GM12891 (cell line): ENCODE results near the gene ACKR3.

Experiments used
- DNase-seq: peaks from one replicate; pipeline ENCODE4 v3.0.0; 2011; ENCODE audit warnings: low spot score; ENCODE audit not compliant: insufficient read length
- FAIRE-seq: peaks from 2 replicates; lab custom pipeline; 2011; peaks lifted over from hg19 to GRCh38; lab: Jason Lieb, UNC
- PAX5 ChIP-seq: IDR thresholded peaks from 2 replicates; pipeline ENCODE4 v1.6.1; 2011; ENCODE audit warnings: low read length, moderate library complexity, mild to moderate bottlenecking; ENCODE audit not compliant: insufficient read depth, severe bottlenecking
- POLR2A ChIP-seq: IDR thresholded peaks from 2 replicates; pipeline ENCODE4 v1.6.1; 2011; ENCODE audit warnings: low read depth, low read length, control low read depth
- POLR2AphosphoS5 ChIP-seq: IDR thresholded peaks from 2 replicates; pipeline ENCODE4 v1.6.1; 2011; ENCODE audit warnings: low read depth, low read length, control low read depth
- POU2F2 ChIP-seq: IDR thresholded peaks from 2 replicates; pipeline ENCODE4 v1.6.1; 2011; ENCODE audit warnings: low read depth, mild to moderate bottlenecking, control low read depth, low read length, moderate library complexity
- SPI1 ChIP-seq: IDR thresholded peaks from 2 replicates; pipeline ENCODE4 v1.6.1; 2011; ENCODE audit warnings: low read depth, low read length, control low read depth
- TAF1 ChIP-seq: IDR thresholded peaks from 2 replicates; pipeline ENCODE4 v1.6.1; 2011; ENCODE audit warnings: low read depth, low read length, control low read depth

Gene ACKR3

DNA sequence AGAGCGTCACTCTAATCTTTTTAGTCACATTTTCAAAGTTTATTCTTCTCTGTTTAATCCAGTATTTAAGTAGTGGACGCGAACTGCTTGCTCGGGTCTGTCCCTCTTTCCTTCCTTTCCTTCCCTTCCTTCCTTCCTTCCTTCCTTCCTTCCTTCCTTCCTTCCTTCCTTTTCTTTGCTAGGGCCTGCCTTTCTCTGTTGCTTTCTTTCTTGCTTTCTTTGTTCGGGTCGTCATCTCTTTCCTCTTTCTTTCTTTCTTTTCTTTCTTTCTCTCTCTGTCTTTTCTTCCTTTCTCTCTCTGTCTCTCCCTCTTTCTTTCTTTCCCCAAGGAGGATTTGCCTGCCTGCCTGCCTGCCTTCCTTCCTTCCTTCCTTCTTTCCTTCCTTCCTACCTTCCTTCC is 3.0 kb upstream of the ACKR3 start:
- no peak for TF ChIP-seq POLR2AphosphoS5
- TF ChIP-seq SPI1 = no peak
- no peak for TF ChIP-seq PAX5
- TF ChIP-seq POLR2A = no peak
- TF ChIP-seq TAF1 = no peak
- TF ChIP-seq POU2F2 = no peak
- FAIRE-seq = no peak

DNA sequence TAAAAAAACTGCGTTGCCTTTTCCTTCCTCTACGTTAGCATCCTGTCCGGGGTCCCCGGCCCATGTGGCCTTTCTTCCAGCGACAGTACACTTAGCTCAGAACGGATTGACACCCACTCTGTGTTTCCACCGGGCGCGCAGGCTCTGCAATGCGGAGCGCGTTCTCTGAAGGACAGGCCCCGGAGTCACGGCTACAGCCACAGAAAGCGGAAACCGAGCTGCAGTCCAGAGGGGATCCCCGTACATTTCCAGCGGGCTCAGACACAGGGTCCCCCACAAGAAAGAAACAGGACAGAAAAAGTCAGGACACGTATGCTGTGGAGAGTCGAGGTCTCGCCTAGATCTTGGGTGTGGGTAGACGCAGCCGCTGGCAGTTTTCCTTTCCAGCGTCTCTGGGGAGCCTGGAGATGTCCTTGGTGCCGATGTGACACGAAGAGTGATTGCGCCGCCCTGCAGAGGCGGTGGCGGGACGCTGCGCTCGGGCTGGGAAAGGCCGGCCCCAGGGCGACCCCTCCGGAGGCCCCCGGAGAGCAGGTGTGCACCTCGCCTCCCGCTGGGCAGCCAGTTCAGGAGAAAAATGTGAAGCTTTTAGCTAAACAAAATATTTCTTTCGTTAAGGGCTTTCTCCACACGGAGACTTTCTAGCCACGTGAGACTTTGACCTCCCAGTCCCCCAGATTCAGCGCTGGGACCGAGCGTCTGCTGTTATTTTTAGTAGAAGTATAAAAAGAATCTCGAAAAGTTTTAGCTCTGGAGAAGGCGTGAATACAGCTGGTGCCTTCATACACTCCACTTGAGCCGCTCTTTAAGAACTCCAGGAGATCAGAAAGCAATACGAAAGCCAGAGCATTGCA is 1.3 kb upstream of the ACKR3 start:
- TF ChIP-seq POLR2AphosphoS5 (peak; percentile 58; the same call in 1 of the 2 replicates), PAX5 (no peak), TAF1 (0 out of 2 replicates have a peak, but pooled peaks have one; percentile 30), SPI1 (peak; percentile 48), POLR2A (peak; percentile 61), POU2F2 (no peak)
- no peak for DNase-seq
- peak; percentile 92 for FAIRE-seq

More for the DNA sequence above, 3.0 kb upstream of the ACKR3 start:
- DNase-seq = no peak

DNA sequence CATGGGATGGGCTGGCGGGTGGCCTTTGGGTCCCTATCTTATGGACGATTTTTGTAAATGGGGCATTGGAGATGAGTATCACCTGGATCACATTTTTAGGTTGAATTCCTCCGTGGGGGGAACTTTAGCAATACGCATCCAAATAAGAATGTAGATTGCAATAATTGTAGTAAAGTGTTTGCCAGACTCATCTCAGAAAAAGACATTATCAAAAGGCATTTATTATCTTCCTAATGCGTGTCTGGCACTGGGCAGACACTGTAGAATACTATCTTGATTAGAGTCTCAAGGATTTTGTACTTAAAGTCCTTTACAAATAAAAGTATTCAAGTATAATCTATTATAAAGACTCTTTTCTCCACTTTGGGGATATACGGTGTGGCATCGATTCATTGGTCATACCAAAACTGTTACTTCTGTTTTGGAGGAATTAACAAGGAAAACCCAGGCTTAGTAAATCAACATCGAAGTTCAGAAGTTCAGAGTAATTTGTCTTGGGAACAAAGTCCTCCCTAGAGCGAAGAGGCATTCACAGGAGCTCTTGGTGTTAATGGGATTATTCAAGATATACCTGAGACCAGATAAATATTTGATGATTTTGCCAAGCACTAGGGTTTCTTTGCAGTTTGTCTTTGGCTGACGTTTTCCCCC is 578 bp upstream of the ACKR3 start:
- FAIRE-seq (peak; percentile 76), DNase-seq (no peak)
- TF ChIP-seq POLR2AphosphoS5 (no peak), SPI1 (no peak), PAX5 (no peak), POLR2A (no peak), POU2F2 (no peak), TAF1 (no peak)

DNA sequence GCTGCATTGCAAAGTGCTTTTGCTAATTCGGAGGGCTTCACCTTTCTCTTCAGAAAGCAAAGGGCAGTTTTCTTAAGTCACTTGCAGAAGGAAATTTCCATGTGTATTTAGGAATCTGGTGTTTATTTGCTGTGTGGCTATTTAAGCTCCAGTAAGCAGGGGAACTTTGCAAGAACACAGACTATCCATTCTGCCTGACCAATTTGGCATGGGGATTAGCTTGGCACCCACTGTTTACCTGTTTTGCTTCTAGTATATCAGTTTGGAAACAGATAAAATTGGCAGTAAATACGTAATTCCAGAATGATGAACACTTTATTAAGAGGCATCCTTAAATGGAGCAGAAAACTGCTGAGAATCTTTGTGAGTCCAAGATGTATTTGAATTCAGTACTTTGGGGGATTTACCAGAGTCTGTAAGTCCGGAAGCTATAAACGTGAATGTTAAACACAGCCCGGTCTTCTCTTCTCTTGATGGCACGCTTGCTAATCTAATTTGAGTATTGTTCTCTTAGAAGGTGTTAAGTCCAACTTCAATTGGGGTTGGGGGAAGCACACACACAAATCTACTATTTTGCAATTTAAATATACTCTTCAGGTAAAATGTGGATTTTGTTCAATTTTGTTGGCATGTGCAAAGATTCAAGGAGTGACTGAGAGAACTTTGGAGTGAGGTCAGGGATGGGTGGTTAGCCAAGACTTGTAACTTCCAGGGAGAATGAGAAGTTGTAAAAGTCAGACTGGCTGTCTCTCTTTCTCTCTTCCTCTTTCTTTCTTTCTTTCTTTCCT is 650 bp downstream of the ACKR3 start:
- peak; percentile 65 for FAIRE-seq
- DNase-seq = no peak
- TF ChIP-seq PAX5 (no peak), SPI1 (peak; percentile 64)

DNA sequence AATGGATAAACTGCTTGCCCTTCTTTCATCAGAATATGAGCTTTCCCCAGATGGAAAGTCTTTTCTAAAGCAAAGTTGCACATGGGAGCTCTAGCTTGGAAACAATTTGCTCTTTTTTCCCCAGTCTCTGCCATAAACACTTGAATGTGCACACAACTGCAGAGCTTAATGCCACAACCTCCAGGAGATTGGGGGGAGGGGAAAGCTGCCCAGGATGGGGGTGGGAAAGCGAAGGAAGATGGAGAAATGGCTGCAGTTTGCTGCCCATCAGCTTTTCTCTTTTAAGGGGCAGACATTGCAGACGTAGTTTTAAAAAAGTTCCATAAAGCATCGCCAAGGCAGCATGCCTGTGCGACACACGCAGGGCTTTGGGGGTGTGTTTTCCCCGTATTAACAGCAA is 1.5 kb downstream of the ACKR3 start:
- FAIRE-seq = peak; percentile 43
- TF ChIP-seq SPI1 = no peak
- no peak for TF ChIP-seq POLR2A
- no peak for TF ChIP-seq PAX5
- TF ChIP-seq TAF1 = no peak
- TF ChIP-seq POU2F2 = no peak
- TF ChIP-seq POLR2AphosphoS5 = no peak
- no peak for DNase-seq

GRCh38 chr2:236572482-236572881 is 2.9 kb downstream of the ACKR3 start:
- no peak for FAIRE-seq
- no peak for DNase-seq
- TF ChIP-seq POLR2A (no peak), SPI1 (no peak), POLR2AphosphoS5 (no peak), PAX5 (no peak)

GRCh38 chr2:236573066-236573929 is 3.7 kb downstream of the ACKR3 start:
- no peak for FAIRE-seq
- TF ChIP-seq POU2F2 = no peak
- TF ChIP-seq PAX5 = no peak
- no peak for TF ChIP-seq POLR2A
- TF ChIP-seq POLR2AphosphoS5 = no peak
- TF ChIP-seq SPI1 = no peak
- TF ChIP-seq TAF1 = no peak
- DNase-seq = no peak

DNA sequence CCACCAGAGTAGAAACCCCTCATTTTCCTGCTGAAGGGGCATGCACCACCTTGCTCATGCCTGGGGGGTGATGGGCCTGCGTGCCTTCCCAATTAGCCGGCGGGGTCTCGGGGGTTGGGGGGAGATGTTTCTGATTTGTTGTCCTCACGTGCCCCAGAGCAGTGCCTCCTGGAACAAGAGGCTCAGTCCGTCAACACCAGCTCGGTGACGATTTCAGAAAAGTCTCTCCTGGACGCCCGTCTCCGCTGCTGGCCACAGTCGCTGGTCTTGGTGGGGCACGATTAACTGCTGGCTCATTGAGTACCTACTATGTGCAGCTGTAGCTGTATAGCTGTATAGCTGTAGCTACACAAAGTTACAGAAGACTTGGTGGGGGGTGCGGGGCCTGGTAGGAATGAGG is 4.4 kb downstream of the ACKR3 start:
- FAIRE-seq = no peak
- TF ChIP-seq TAF1 = no peak
- TF ChIP-seq PAX5 = no peak
- no peak for TF ChIP-seq SPI1
- no peak for TF ChIP-seq POLR2A
- TF ChIP-seq POU2F2 = no peak
- no peak for TF ChIP-seq POLR2AphosphoS5
- no peak for DNase-seq
